NOMO-1 (cell line): ENCODE data around the gene PDE6C.

Experiments
- DNase-seq, 2 experiments: peaks; one replicate each; lab custom pipeline; 2025; ENCODE audit not compliant: unreplicated experiment in 2 of 2; lab: John Stamatoyannopoulos, UW

The PDE6C gene

GRCh38 chr10:93593749-93594148 is 18.6 kb upstream of the PDE6C start:
- DNase-seq = no peak

GRCh38 chr10:93594518-93594917 is 17.8 kb upstream of the PDE6C start:
- no peak for DNase-seq

GRCh38 chr10:93595378-93596161 is 16.8 kb upstream of the PDE6C start:
- no peak for DNase-seq

- no peak for DNase-seq
Measured at GRCh38 chr10:93596539-93596938, 15.8 kb upstream of the PDE6C start.

- no peak for DNase-seq
Measured at GRCh38 chr10:93597075-93597599, 15.2 kb upstream of the PDE6C start.

GRCh38 chr10:93598157-93598556 is 14.2 kb upstream of the PDE6C start:
- peak in 1 of 2 experiments; percentile 22 for DNase-seq

GRCh38 chr10:93599335-93599734 is 13.0 kb upstream of the PDE6C start:
- no peak for DNase-seq

GRCh38 chr10:93599778-93600177 is 12.6 kb upstream of the PDE6C start:
- no peak for DNase-seq

GRCh38 chr10:93600446-93601145 is 11.7 kb upstream of the PDE6C start:
- DNase-seq = no peak

- peak; percentile 30 for DNase-seq
Measured at GRCh38 chr10:93601146-93601773, 11.1 kb upstream of the PDE6C start, which contains the start of gene RBP4. TSS of gene RBP4 (minus strand) at chr10:93601235. CDS start at chr10:93601028, 207 bp downstream.

GRCh38 chr10:93601774-93602162 is 10.6 kb upstream of the PDE6C start:
- no peak for DNase-seq

GRCh38 chr10:93603023-93603422 is 9.3 kb upstream of the PDE6C start:
- no peak for DNase-seq

- peak; percentile 10 to 36 for DNase-seq
Measured at GRCh38 chr10:93604146-93604545, 8.2 kb upstream of the PDE6C start.

GRCh38 chr10:93608421-93608820 is 3.9 kb upstream of the PDE6C start:
- no peak for DNase-seq

- no peak for DNase-seq
Measured at GRCh38 chr10:93613126-93613525, 789 bp downstream of the PDE6C start.

GRCh38 chr10:93614101-93614825 is 1.9 kb downstream of the PDE6C start:
- DNase-seq = no peak

GRCh38 chr10:93615576-93616235 is 3.4 kb downstream of the PDE6C start:
- peak; percentile 63 to 82 for DNase-seq

- no peak for DNase-seq
Measured at GRCh38 chr10:93620925-93621324, 8.6 kb downstream of the PDE6C start.

GRCh38 chr10:93622942-93623341 is 10.6 kb downstream of the PDE6C start:
- no peak for DNase-seq

GRCh38 chr10:93628858-93629257 is 16.5 kb downstream of the PDE6C start:
- no peak for DNase-seq
